Chondrocyte (in vitro differentiated cells): ENCODE results near the gene IRF6. TPM values are rescaled to one million over a fixed set of nuclear protein-coding genes. Genes with fewer than 3 reads are reported as not detected.

Source experiments
- DNase-seq: peaks from one replicate; pipeline ENCODE4 v3.0.0; 2021; ENCODE audit warnings: mixed read lengths, low spot score
- H3K27ac Mint-ChIP-seq: one replicate; pipeline ENCODE4 v1.8.0; 2021; ENCODE audit warnings: mild to moderate bottlenecking, moderate library complexity, mixed read lengths; ENCODE audit not compliant: unreplicated experiment
- H3K27me3 Mint-ChIP-seq: 2 replicates; pipeline ENCODE4 v1.8.0; 2021; ENCODE audit warnings: low read depth, mixed read lengths
- H3K36me3 Mint-ChIP-seq: 2 replicates; pipeline ENCODE4 v1.8.0; 2021; ENCODE audit warnings: low read depth, mixed read lengths
- H3K4me1 Mint-ChIP-seq: 2 replicates; pipeline ENCODE4 v1.8.0; 2021; ENCODE audit warnings: low read depth, mild to moderate bottlenecking, mixed read lengths
- H3K4me3 Mint-ChIP-seq: one replicate; pipeline ENCODE4 v1.8.0; 2021; ENCODE audit warnings: mild to moderate bottlenecking, moderate library complexity, mixed read lengths; ENCODE audit not compliant: unreplicated experiment
- H3K9me3 Mint-ChIP-seq: 2 replicates; pipeline ENCODE4 v1.8.0; 2021; ENCODE audit warnings: low read depth, mixed read lengths
- CTCF ChIP-seq: fragments of 200-600 bp; sonication (generic); IDR thresholded peaks from 2 replicates; pipeline ENCODE4 v1.5.0; 2021; ENCODE audit warnings: antibody characterized with exemption, mild to moderate bottlenecking, moderate library complexity
- total RNA-seq: library from RNA; stranded (reverse); gene quantifications from 3 replicates; pipeline ENCODE4 v1.2.1, GENCODE V29; 2021

Gene IRF6
- total RNA-seq, 1 donor from 2014 or later: 0.25 TPM

GRCh38 chr1:209830722-209831121 lies 24.8 kb upstream of the IRF6 start:
- no peak overlapping the region for H3K27ac Mint-ChIP-seq
- DNase-seq: no peak
- no peaks in the 10 kb centered on the region for H3K9me3 Mint-ChIP-seq
- H3K27me3 Mint-ChIP-seq: no peaks in the 10 kb centered on the region
- H3K4me1 Mint-ChIP-seq: peaks cover 38% of the 10 kb centered on the region
- no peak for TF ChIP-seq CTCF
- H3K36me3 Mint-ChIP-seq: peaks cover 24% of the 10 kb centered on the region
- no peak overlapping the region for H3K4me3 Mint-ChIP-seq

DNA sequence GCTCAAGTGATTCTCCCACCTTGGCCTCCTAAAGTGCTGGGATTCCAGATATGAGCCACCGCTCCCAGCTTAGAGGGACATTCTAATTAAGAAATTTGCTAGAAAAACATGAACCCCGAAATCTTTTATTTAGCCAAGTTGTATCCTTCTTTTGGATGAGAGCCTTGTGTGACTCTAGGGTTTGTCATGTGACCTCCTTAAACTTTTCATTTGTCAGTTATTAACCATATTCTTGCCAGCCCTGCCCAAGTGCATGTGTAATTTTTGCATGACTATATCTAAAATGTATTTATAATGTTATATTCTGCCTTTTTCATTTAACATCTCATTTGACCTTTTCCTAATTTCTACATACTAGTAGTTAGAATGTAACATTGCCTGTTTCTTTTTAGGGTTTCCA lies 23.8 kb upstream of the IRF6 start:
- H3K27me3 Mint-ChIP-seq: no peaks in the 10 kb centered on the region
- peaks cover 30% of the 10 kb centered on the region for H3K4me1 Mint-ChIP-seq
- peak overlapping the region; percentile 90 for H3K4me3 Mint-ChIP-seq
- no peak overlapping the region for H3K27ac Mint-ChIP-seq
- no peak for TF ChIP-seq CTCF
- H3K9me3 Mint-ChIP-seq: no peaks in the 10 kb centered on the region
- peaks cover 19% of the 10 kb centered on the region for H3K36me3 Mint-ChIP-seq
- DNase-seq: no peak

GRCh38 chr1:209827384-209828262 lies 21.7 kb upstream of the IRF6 start, which contains the start of gene UTP25:
UTP25 (plus strand) TSS chr1:209827972; CDS start chr1:209828064, 92 bp downstream.
- peaks cover 4% of the 10 kb centered on the region for H3K36me3 Mint-ChIP-seq
- no peaks in the 10 kb centered on the region for H3K9me3 Mint-ChIP-seq
- H3K27me3 Mint-ChIP-seq: no peaks in the 10 kb centered on the region
- peaks cover 39% of the 10 kb centered on the region for H3K4me1 Mint-ChIP-seq
- DNase-seq: peak; percentile 93
- peak within 1 kb of the TSS; percentile 88 for H3K27ac Mint-ChIP-seq
- peak within 1 kb of the TSS; percentile 90 for H3K4me3 Mint-ChIP-seq
- peak; percentile 86 for TF ChIP-seq CTCF

GRCh38 chr1:209825591-209826434 lies 19.9 kb upstream of the IRF6 start:
- Mint-ChIP-seq H3K9me3 (no peaks in the 10 kb centered on the region), H3K4me3 (no peak overlapping the region), H3K27me3 (peaks cover 2% of the 10 kb centered on the region), H3K27ac (no peak overlapping the region), H3K36me3 (no peaks in the 10 kb centered on the region), H3K4me1 (peaks cover 35% of the 10 kb centered on the region)
- DNase-seq: no peak
- TF ChIP-seq CTCF: no peak
